GM13976 (cell line): ENCODE measurements around the gene EBNA1BP2.

Experiments
- DNase-seq: peaks from one replicate; pipeline ENCODE4 v3.0.0; 2012; ENCODE audit warnings: low spot score
- in situ Hi-C: fragments of 300-500 bp; cut with MboI; formaldehyde crosslinking; loops from one replicate; pipeline ENCODE4 v1.12.0; 2022; ENCODE audit warnings: low sequenced_read_pairs, mixed read lengths, inconsistent platforms; ENCODE audit not compliant: unreplicated experiment
- TF ChIP-seq, protein P1 (sequence below): IDR thresholded peaks from 2 replicates; pipeline ENCODE4 v1.5.1; 2012; ENCODE audit warnings: borderline replicate concordance, mild to moderate bottlenecking; ENCODE audit not compliant: insufficient read depth; ENCODE audit errors: extremely low read depth, missing control alignments, control extremely low read depth

EBNA1BP2 gene

DNA sequence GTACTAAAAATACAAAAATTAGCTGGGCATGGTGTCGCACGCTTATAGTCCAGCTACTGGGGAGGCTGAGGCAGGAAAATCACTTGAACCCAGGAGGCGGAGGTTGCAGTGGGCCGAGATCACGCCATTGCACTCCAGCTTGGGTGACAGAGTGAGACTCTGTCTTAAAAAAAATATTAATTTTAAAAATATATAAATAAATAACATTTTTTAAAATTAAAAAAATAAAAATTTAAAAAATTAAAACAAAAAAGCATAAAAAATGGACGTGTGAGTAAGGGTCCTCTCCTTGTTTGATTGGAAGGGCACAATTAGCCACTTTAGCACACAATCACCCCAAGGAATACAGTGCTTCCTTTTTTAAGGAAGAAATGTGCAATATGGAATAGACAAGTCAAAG lies 18.6 kb downstream of the EBNA1BP2 start:
- no peak for DNase-seq
- in situ Hi-C loops = no loop called here
- TF ChIP-seq, protein P1, sequence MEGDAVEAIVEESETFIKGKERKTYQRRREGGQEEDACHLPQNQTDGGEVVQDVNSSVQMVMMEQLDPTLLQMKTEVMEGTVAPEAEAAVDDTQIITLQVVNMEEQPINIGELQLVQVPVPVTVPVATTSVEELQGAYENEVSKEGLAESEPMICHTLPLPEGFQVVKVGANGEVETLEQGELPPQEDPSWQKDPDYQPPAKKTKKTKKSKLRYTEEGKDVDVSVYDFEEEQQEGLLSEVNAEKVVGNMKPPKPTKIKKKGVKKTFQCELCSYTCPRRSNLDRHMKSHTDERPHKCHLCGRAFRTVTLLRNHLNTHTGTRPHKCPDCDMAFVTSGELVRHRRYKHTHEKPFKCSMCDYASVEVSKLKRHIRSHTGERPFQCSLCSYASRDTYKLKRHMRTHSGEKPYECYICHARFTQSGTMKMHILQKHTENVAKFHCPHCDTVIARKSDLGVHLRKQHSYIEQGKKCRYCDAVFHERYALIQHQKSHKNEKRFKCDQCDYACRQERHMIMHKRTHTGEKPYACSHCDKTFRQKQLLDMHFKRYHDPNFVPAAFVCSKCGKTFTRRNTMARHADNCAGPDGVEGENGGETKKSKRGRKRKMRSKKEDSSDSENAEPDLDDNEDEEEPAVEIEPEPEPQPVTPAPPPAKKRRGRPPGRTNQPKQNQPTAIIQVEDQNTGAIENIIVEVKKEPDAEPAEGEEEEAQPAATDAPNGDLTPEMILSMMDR = no peak

DNA sequence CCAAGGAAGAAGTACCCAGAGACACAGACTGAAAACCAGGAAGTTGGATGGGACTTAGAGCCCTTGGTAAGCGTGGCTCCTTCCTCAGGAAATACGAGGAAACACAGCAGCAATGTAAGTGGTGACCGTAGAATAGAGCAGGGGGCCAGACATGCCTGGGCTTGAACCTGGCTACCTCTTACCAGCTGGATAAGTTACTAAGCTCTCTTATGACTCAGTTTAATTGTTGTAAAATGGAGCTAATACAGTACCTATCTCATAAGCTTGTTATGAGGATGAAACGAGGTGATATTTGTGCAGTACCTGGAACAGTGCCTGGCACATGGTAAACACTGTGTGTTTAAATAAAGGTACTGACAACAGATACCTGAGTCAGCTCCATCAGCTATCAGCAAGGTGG lies 19.2 kb downstream of the EBNA1BP2 start:
- in situ Hi-C loops = no loop called here
- TF ChIP-seq, protein P1 = no peak
- DNase-seq = no peak

DNA sequence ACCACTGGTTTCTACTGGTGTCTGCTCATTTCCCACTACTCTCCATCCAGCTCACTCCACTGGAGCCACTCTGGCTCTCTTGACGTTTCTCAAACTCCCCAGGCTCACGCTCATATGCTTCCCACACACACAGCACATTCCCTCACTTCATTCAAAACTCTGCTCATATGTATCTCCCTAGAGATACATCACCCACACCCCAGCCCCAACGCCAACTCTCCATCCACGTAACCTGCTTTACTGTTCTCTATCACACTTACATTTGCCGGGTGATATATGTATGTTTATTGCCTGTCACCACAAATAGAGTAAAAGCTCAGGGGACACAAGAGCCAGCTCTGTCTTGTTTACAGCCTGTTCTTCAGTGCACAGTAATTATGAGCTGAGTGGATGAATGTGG lies 22.2 kb downstream of the EBNA1BP2 start:
- TF ChIP-seq, protein P1 = no peak
- DNase-seq = no peak
- in situ Hi-C loops = no loop called here

DNA sequence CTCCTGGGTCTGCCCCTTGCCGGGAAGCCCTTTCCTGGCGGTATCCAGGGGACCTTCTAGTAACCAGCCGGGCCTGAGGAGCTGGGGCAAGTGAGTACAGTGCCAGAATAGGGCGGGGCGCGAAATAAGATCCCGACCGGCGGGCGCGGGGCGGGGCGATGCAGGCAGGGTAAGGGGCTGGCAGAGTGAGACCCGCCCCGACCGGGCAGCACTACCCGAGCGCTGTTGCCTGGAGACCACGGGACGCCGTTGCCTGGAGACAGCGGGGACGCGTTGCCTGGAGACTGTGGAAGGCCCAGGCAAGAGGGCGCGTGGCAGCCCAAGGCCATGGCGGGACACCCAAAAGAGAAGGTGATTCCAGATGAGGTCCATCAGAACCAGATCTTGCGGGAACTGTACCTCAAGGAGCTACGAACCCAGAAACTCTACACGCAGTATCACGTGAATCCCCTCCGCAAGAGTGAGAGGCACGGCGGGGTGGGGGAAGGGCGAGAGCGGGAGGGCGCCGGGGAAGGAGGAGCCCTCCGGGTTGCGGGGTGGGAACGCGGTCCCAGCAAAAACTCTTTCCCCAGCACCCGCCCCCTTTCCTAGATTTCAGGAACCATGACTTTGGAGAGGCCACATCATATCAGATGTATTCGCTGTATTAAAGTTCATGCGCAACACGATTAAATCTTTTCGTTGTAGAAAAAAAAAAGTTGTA lies 24.3 kb downstream of the EBNA1BP2 start:
- TF ChIP-seq, protein P1 = no peak
- peak; percentile 54 for DNase-seq
- in situ Hi-C loops = no loop called here

DNA sequence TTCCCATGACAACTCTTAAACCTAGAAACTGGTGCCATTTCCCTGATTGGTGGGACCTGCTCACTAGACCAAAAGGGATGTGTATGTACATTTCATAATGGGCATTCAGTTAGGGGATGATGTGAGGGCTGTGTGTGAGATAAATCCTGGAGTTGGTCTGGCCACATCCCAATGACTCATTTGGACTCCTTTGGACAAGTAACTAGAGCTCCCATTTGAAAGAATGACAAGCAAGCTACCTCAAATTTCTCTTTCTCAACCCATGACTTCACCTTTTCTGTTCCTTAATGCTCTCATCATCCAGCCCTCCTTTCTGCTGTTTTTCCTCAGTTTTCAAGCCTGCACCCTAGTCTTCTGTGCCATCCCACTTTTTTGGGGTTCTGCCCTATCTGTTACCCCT lies 27.9 kb downstream of the EBNA1BP2 start:
- DNase-seq = no peak
- TF ChIP-seq, protein P1 = no peak
- in situ Hi-C loops = no loop called here

DNA sequence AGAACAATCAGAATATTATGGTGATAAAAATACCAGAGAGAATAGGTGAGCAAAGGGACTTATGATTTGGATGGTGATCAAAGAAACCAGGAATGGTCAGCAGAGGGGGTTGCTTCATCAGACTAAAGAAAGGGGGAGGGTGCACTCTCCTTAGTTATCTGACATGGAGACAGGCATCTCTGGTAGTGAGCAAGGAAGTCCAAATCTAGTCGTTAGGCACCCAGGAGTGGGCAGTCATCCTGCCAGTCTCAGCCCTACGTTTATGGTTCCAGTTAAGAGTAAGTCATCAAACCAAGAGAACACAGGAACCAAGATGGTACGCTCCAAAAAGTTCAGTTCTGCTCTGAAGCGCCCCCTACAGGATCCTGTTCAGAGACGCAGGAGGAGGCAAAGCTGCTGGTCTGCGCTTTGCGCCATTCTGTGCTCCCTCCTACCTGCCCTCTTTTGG lies 28.6 kb downstream of the EBNA1BP2 start:
- no peak for DNase-seq
- TF ChIP-seq, protein P1 = peak; percentile 7
- in situ Hi-C loops = no loop called here
